Cardiac fibroblast (primary cell): ENCODE results near the gene SBF1.
"Not testable (repeated sequence)": the region's sequence is repeated elsewhere in the genome, so short reads cannot be mapped to it uniquely, and the experiment has no call there.

Experiments
- DNase-seq, 2 donors: peaks; one replicate each; pipeline versions ENCODE4 v3.0.0 to v3.0.0-alpha.2; 2010; ENCODE audit warnings: low read depth in 2 of 2
- H3K4me3 ChIP-seq, 2 donors: replicated peaks in 1 of 2; 1 replicate in 1 of 2; 2 replicates in 1 of 2; pipeline ENCODE4 v1.5.1; 2011; ENCODE audit warnings: low read depth in 2 of 2, low read length in 2 of 2, mild to moderate bottlenecking in 2 of 2, moderate library complexity in 1 of 2
- CTCF ChIP-seq: IDR thresholded peaks from one replicate; pipeline ENCODE4 v1.5.1; 2011; ENCODE audit warnings: low read depth, mild to moderate bottlenecking, low read length, inconsistent platforms

SBF1 gene

GRCh38 chr22:50521710-50522109 lies 46.9 kb upstream of the SBF1 start:
- H3K4me3 ChIP-seq, result no peak overlapping the region
- no peak for TF ChIP-seq CTCF
- DNase-seq, result no peak

GRCh38 chr22:50520826-50521453 lies 46.1 kb upstream of the SBF1 start:
- no peak for TF ChIP-seq CTCF
- DNase-seq, result no peak
- H3K4me3 ChIP-seq, result no peak overlapping the region

- H3K4me3 ChIP-seq, DNase-seq: not testable (repeated sequence)
Measured at GRCh38 chr22:50520184-50520583, 45.3 kb upstream of the SBF1 start.

- TF ChIP-seq CTCF, result no peak
- H3K4me3 ChIP-seq, result no peak overlapping the region
- DNase-seq, result no peak
Measured at GRCh38 chr22:50519151-50519550, 44.3 kb upstream of the SBF1 start.

GRCh38 chr22:50518606-50519005 lies 43.8 kb upstream of the SBF1 start:
- no peak for DNase-seq
- no peak overlapping the region for H3K4me3 ChIP-seq
- TF ChIP-seq CTCF, result no peak

GRCh38 chr22:50517495-50518260 lies 42.8 kb upstream of the SBF1 start:
- no peak for TF ChIP-seq CTCF
- no peak for DNase-seq
- H3K4me3 ChIP-seq, result no peak overlapping the region

GRCh38 chr22:50516891-50517290 lies 42.1 kb upstream of the SBF1 start:
- no peak for TF ChIP-seq CTCF
- no peak overlapping the region for H3K4me3 ChIP-seq
- DNase-seq, result no peak
